K562 (cell line): ENCODE data around the gene PIAS3. TPM values are rescaled to one million over a fixed set of nuclear protein-coding genes. Genes with fewer than 3 reads are reported as not detected.

Experiments
- ATAC-seq: fragments of 200-7000 bp; cut with Tn5 transposase; 3 replicates; pipeline ENCODE4 v1.9.1; 2020; ENCODE audit warnings: moderate library complexity
- BruUV-seq: library from RNA; stranded (reverse); fragments of 400-500 nt; replicated peaks from 2 replicates; lab custom pipeline; 2021; lab: Mats Ljungman, UMichigan
- CTCF ChIA-PET: fragments of 300-600 bp; formaldehyde crosslinking; extraction: SDS; loops from one replicate; lab custom pipeline; 2021; ENCODE audit warnings: low intra/inter-chr PET ratio; lab: Yijun Ruan, JAX
- POLR2A ChIA-PET: fragments of 300-600, 350-650 bp; sonication (Branson Sonifier 250); formaldehyde crosslinking; extraction: SDS; loops from one replicate; lab custom pipeline; 2021; ENCODE audit warnings: antibody characterized with exemption, inconsistent platforms; lab: Yijun Ruan, JAX
- DNase-seq, 4 experiments: peaks; one replicate each; pipeline versions ENCODE4 v3.0.0 to v3.0.0-alpha.2; 2011 to 2018; ENCODE audit warnings: low spot score in 3 of 4, mixed read lengths in 3 of 4; ENCODE audit errors: extremely low read depth in 1 of 4
- FAIRE-seq: peaks from 2 replicates; lab custom pipeline; 2011; peaks lifted over from hg19 to GRCh38; lab: Jason Lieb, UNC
- H2AFZ ChIP-seq: 2 replicates; pipeline ENCODE4 v1.6.0; 2011; ENCODE audit warnings: low read depth, low read length, control low read depth, inconsistent platforms
- H3K27ac ChIP-seq: fragments of 200-600 bp; 3 replicates; pipeline ENCODE4 v1.8.0; 2011; ENCODE audit warnings: low read depth, mild to moderate bottlenecking, control low read depth, inconsistent platforms, low read length, moderate library complexity, mixed read lengths; ENCODE audit errors: extremely low read depth
- H3K27me3 ChIP-seq, 2 experiments: fragments of 300-600 bp in 1 of 2; 2 replicates in 1 of 2; 3 replicates in 1 of 2; pipeline versions ENCODE4 v1.6.0 to v1.8.0; 2011; ENCODE audit warnings: inconsistent platforms in 2 of 2, low read length in 2 of 2, mild to moderate bottlenecking in 1 of 2, mixed read lengths in 1 of 2, moderate library complexity in 1 of 2; ENCODE audit not compliant: control insufficient read depth in 2 of 2, insufficient read depth in 2 of 2
- H3K36me3 ChIP-seq: fragments of 300-600 bp; 3 replicates; pipeline ENCODE4 v1.8.0; 2011; ENCODE audit warnings: mild to moderate bottlenecking, low read length, inconsistent platforms; ENCODE audit not compliant: control insufficient read depth, insufficient read depth
- H3K4me1 ChIP-seq, 2 experiments: fragments of 200-600 bp in 1 of 2; replicated peaks in 1 of 2; 2 replicates in 1 of 2; 3 replicates in 1 of 2; pipeline versions ENCODE4 v1.5.1 to v1.8.0; 2011; ENCODE audit warnings: inconsistent platforms in 2 of 2, low read length in 2 of 2, mild to moderate bottlenecking in 1 of 2, mixed read lengths in 1 of 2, moderate library complexity in 1 of 2; ENCODE audit not compliant: control insufficient read depth in 2 of 2, insufficient read depth in 2 of 2
- H3K4me2 ChIP-seq: 2 replicates; pipeline ENCODE4 v1.6.1; 2011; ENCODE audit warnings: low read length, control low read depth, inconsistent platforms, mixed read lengths; ENCODE audit not compliant: insufficient read depth
- H3K4me3 ChIP-seq: fragments of 200-600 bp; sonication (generic), shearing (Covaris generic); 2 replicates; pipeline ENCODE4 v1.5.1; 2016; ENCODE audit warnings: control low read depth, inconsistent platforms
- H3K79me2 ChIP-seq: fragments of 200-600 bp; 3 replicates; pipeline ENCODE4 v1.8.0; 2011; ENCODE audit warnings: low read length, inconsistent platforms; ENCODE audit not compliant: control insufficient read depth, insufficient read depth
- H3K9ac ChIP-seq, 2 experiments: 2 replicates each; pipeline versions ENCODE4 v1.6.0 to v1.6.1; 2011; ENCODE audit warnings: low read depth in 2 of 2, low read length in 2 of 2, control low read depth in 1 of 2, inconsistent platforms in 1 of 2, mild to moderate bottlenecking in 1 of 2, mixed read lengths in 1 of 2; ENCODE audit not compliant: insufficient read depth in 1 of 2
- H3K9me1 ChIP-seq: one replicate; pipeline ENCODE4 v1.6.0; 2011; ENCODE audit warnings: inconsistent platforms, mild to moderate bottlenecking, low read length, moderate library complexity; ENCODE audit not compliant: control insufficient read depth, insufficient read depth
- H3K9me3 ChIP-seq: replicated peaks from 2 replicates; pipeline ENCODE4 v1.5.1; 2011; ENCODE audit warnings: low read depth, low read length, inconsistent platforms; ENCODE audit not compliant: control insufficient read depth, insufficient read depth
- H4K20me1 ChIP-seq: replicated peaks from 2 replicates; pipeline ENCODE4 v1.6.1; 2011; ENCODE audit warnings: low read length, inconsistent platforms, mixed read lengths; ENCODE audit not compliant: control insufficient read depth, insufficient read depth
- BRCA1 ChIP-seq, 2 experiments: fragments of 450-650 bp in 1 of 2; sonication (generic) in 1 of 2; formaldehyde crosslinking in 1 of 2; IDR thresholded peaks; 2 replicates each; pipeline versions ENCODE4 v1.5.0 to v1.6.1; 2017 to 2020; ENCODE audit warnings: mild to moderate bottlenecking in 1 of 2, missing genetic modification reagents in 1 of 2
- CREB1 ChIP-seq, 2 experiments: sonication (generic) in 1 of 2; formaldehyde crosslinking in 1 of 2; IDR thresholded peaks; 2 replicates each; pipeline versions ENCODE4 v1.6.1 to v1.8.0; 2012 to 2022; ENCODE audit warnings: inconsistent platforms in 1 of 2, mild to moderate bottlenecking in 1 of 2, missing genetic modification reagents in 1 of 2, moderate library complexity in 1 of 2
- CTBP1 ChIP-seq: fragments of 450-650 bp; IDR thresholded peaks from 2 replicates; pipeline ENCODE4 v1.6.1; 2016; ENCODE audit warnings: borderline replicate concordance
- GABPB1 ChIP-seq: sonication (generic); formaldehyde crosslinking; IDR thresholded peaks from 2 replicates; pipeline ENCODE4 v1.8.0; 2022; ENCODE audit warnings: mild to moderate bottlenecking, missing genetic modification reagents
- HBP1 ChIP-seq: fragments of 450-650 bp; formaldehyde crosslinking; IDR thresholded peaks from 2 replicates; pipeline ENCODE4 v1.4.0; 2022; ENCODE audit warnings: missing genetic modification characterization
- HDAC3 ChIP-seq: fragments of 450-650 bp; IDR thresholded peaks from 2 replicates; pipeline ENCODE4 v1.6.1; 2018; ENCODE audit warnings: borderline replicate concordance, mild to moderate bottlenecking, moderate library complexity; ENCODE audit not compliant: partially characterized antibody
- PRPF4 ChIP-seq: fragments of 200-400 bp; formaldehyde crosslinking; IDR thresholded peaks from one replicate; pipeline ENCODE4 v1.6.1; 2017; ENCODE audit warnings: low read length, low read depth, mild to moderate bottlenecking; ENCODE audit not compliant: insufficient read depth, poor library complexity, severe bottlenecking
- SMARCC2 ChIP-seq: fragments of 450-650 bp; IDR thresholded peaks from 2 replicates; pipeline ENCODE4 v1.6.1; 2017; ENCODE audit warnings: antibody characterized with exemption, moderate library complexity, mild to moderate bottlenecking, low read depth
- SRF ChIP-seq, 2 experiments: fragments of 250-450, 450-650 bp in 1 of 2; sonication (Bioruptor Pico) in 1 of 2; sonication (generic) in 1 of 2; formaldehyde crosslinking; IDR thresholded peaks; 2 replicates each; pipeline versions ENCODE4 v1.5.0 to v1.5.1; 2020 to 2022; ENCODE audit warnings: mild to moderate bottlenecking in 1 of 2, missing genetic modification reagents in 1 of 2
- ZBED1 ChIP-seq: IDR thresholded peaks from 2 replicates; pipeline ENCODE4 v1.6.1; 2014
- ZNF384 ChIP-seq: IDR thresholded peaks from 2 replicates; pipeline ENCODE4 v1.6.1; 2012; ENCODE audit warnings: low read depth, low read length, improper control_type of control experiment
- ZSCAN32 ChIP-seq: fragments of 450-650 bp; formaldehyde crosslinking; IDR thresholded peaks from 2 replicates; pipeline ENCODE4 v1.4.0; 2020; ENCODE audit warnings: mild to moderate bottlenecking, moderate library complexity
- WGBS: fragments of 100-300 bp; shearing (Covaris generic); methylation state at CpG from one replicate; pipeline ENCODE4 v1.1.6; 2016; ENCODE audit warnings: low coverage, mixed read lengths; ENCODE audit not compliant: insufficient coverage; ENCODE audit errors: missing lambda C conversion rate; 5-methylcytosine and 5-hydroxymethylcytosine counted together
- in situ Hi-C: fragments of 300-500 bp; cut with MboI; formaldehyde crosslinking; loops from 4 replicates; pipeline ENCODE4 v1.15.0; 2018; ENCODE audit warnings: inconsistent platforms, mixed read lengths
- intact Hi-C: fragments of 100-400 bp; cut with micrococcal nuclease; formaldehyde crosslinking; loops from 2 replicates; pipeline ENCODE4 v1.14.2; 2022
- polyA plus RNA-seq, 8 experiments: library from polyadenylated mRNA; depleted of rRNA in 4 of 8; stranded (reverse) in 5 of 8; unstranded in 3 of 8; fragments of >200 nt; fragmentation: Nextera tagmentation in 2 of 8; fragmentation: Illumina TruSeq in 1 of 8; extraction: Ambion mirVana in 2 of 8; extraction: Trizol in 1 of 8; gene quantifications; 2 replicates each; pipeline versions ENCODE4 v1.2.1 to v1.2.3, GENCODE V29; 2011 to 2014; ENCODE audit warnings: inconsistent platforms in 1 of 8, missing spikeins in 1 of 8
- total RNA-seq, 7 experiments: library from RNA; depleted of rRNA in 6 of 7; stranded (reverse); fragments of >200 nt in 6 of 7; fragmentation: Illumina TruSeq in 2 of 7; extraction: Trizol in 2 of 7; gene quantifications; 2 replicates each; pipeline versions ENCODE4 v1.2.1 to v1.2.3, GENCODE V29; 2011 to 2021; ENCODE audit warnings: low replicate concordance in 1 of 7

Gene PIAS3
- total and polyA plus RNA-seq, 9 of the 15 experiments (the other 6 are each of a cell fraction or from before 2014, with no cell fraction given) = 1.1 to 25.6 (median 7.9) TPM

- Histone ChIP-seq H3K27ac (peak overlapping the region; percentile 40; the same call in 2 of the 3 replicates), H3K9me1 (no peaks in the 10 kb centered on the region), H3K27me3 (no peaks in the 10 kb centered on the region), H3K4me3 (peak overlapping the region; percentile 4; the same call in 1 of the 2 replicates), H3K9ac (peak overlapping the region; percentile 45 to 85; a peak in 3 of 4 replicates), H3K4me1 (peaks cover 15 to 28% of the 10 kb centered on the region in 2 experiments), H3K4me2 (peak overlapping the region; percentile 72), H3K9me3 (no peaks in the 10 kb centered on the region), H2AFZ (peak overlapping the region; percentile 93), H3K79me2 (no peaks in the 10 kb centered on the region), H4K20me1 (no peaks in the 10 kb centered on the region), H3K36me3 (no peaks in the 10 kb centered on the region)
- WGBS = under 1% methylated on average over 6 of the region's 6 CpGs
- ATAC-seq (peak; percentile 92), DNase-seq (peak; percentile 86 to 89 (median 87)), FAIRE-seq (peak; percentile 95)
- CTCF ChIA-PET = interaction anchor here (0.6 to 2.6 kb wide), 7 partner anchors 18 to 122 kb away, joined by 3 to 32 read pairs (median 5); partner anchors contain the start of gene ITGA10
- POLR2A ChIA-PET = interaction anchor here (0.7 to 1.9 kb wide), 13 partner anchors 12 to 160 kb away, joined by 3 to 11 read pairs (median 4); partner anchors contain the start of genes ANKRD34A, PIAS3, POLR3GL and RBM8A
- intact Hi-C loops (loop anchor here (1.0 to 2.0 kb wide), 5 partner anchors 18 to 121 kb away; partner anchors contain the start of genes ITGA10 and NUDT17), in situ Hi-C loops (no loop called here)
- BruUV-seq = no TSS peak
- no peak for TF ChIP-seq GABPB1 (CRISPR knock-in tag)
- TF ChIP-seq CTBP1 = peak; percentile 60; the same call in 1 of the 2 replicates
- TF ChIP-seq SRF (CRISPR knock-in tag; IDR thresholded peaks at IDR 0.05) = no peak
- TF ChIP-seq ZBED1 = no peak
- TF ChIP-seq CREB1 (IDR thresholded peaks at IDR 0.05) = no peak
- 0 out of 2 replicates have a peak, but pooled peaks have one; percentile 11 for TF ChIP-seq CREB1 (CRISPR knock-in tag; IDR thresholded peaks at IDR 0.05)
- no peak for TF ChIP-seq ZSCAN32 (CRISPR knock-in tag)
- TF ChIP-seq PRPF4 = no peak
- TF ChIP-seq HBP1 (CRISPR knock-in tag) = no peak
- no peak for TF ChIP-seq ZNF384
- no peak for TF ChIP-seq SMARCC2
- TF ChIP-seq BRCA1 (IDR thresholded peaks at IDR 0.05) = no peak
- TF ChIP-seq BRCA1 (CRISPR knock-in tag; IDR thresholded peaks at IDR 0.05) = no peak
- TF ChIP-seq HDAC3 = no peak
These were observed 33.0 kb upstream of the PIAS3 start for GRCh38 chr1:145891587-145892485.
